ENCODE data around the gene SCAMP2. TPM values are rescaled to one million over a fixed set of nuclear protein-coding genes. Genes with fewer than 3 reads are reported as not detected.

Gene SCAMP2
- total and polyA plus RNA-seq, 2 of the 13 experiments (the other 11 are each of a cell fraction or from before 2014, with no cell fraction given), result 34.8 to 121 TPM

- TF ChIP-seq THAP8 (CRISPR knock-in tag; IDR thresholded peaks at IDR 0.05; ENCODE audit: borderline replicate concordance) (no peak), CCDC6 (CRISPR knock-in tag; IDR thresholded peaks at IDR 0.05) (no peak), ZNF780A (CRISPR knock-in tag; IDR thresholded peaks at IDR 0.05) (no peak), TRIM24 (CRISPR knock-in tag; IDR thresholded peaks at IDR 0.05) (no peak)
Observed at GRCh38 chr15:74836846-74837245, 36.3 kb downstream of the SCAMP2 start (continued).

GRCh38 chr15:74835312-74835823, 37.8 kb downstream of the SCAMP2 start:
- CTCF ChIA-PET (ENCODE audit: low intra/inter-chr PET ratio, low total read pairs), result interaction anchor here (1.4 kb wide), 1 partner anchor 64 kb away, joined by 4 read pairs; no protein-coding TSS in a partner anchor
- H3K4me2 ChIP-seq (ENCODE audit: low read depth, low read length), result no peak overlapping the region
- in situ Hi-C loops (cut with HindIII; ENCODE audit: extremely low pct_ligation_motif_present, low pct_unique_long_range_greater_than_20kb), result no loop called here
- ATAC-seq (peak; percentile 86), DNase-seq (ENCODE audit: low spot score) (peak; percentile 70), FAIRE-seq (peak; percentile 88)
- H3K27ac ChIP-seq (ENCODE audit: extremely low read length, insufficient read depth, low read length), result no peak overlapping the region
- peaks cover 0 to 11% of the 10 kb centered on the region in 2 experiments; a peak in 2 of 5 replicates for H3K27me3 ChIP-seq (ENCODE audit: control insufficient read depth in 1 of 2, insufficient read depth in 2 of 2, low read length in 2 of 2)
- H3K79me2 ChIP-seq (ENCODE audit: insufficient read depth, low read length), result no peaks in the 10 kb centered on the region
- 50% methylated on average over 2 of the region's 5 CpGs for WGBS (ENCODE audit: low lambda C conversion rate)
- no peak overlapping the region for H3K4me3 ChIP-seq (replicated peaks in 1 of 3; ENCODE audit: insufficient read depth in 1 of 3, low read depth in 2 of 3, low read length in 3 of 3)
- peaks cover 30% of the 10 kb centered on the region for H3K4me1 ChIP-seq (ENCODE audit: insufficient read depth, low read length)
- POLR2A ChIA-PET, result no interaction called here
- no TSS peak for BruUV-seq (replicated peaks)
- H3K9me3 ChIP-seq (ENCODE audit: low read length), result no peaks in the 10 kb centered on the region
- intact Hi-C loops (cut with micrococcal nuclease; ENCODE audit: unreplicated experiment), result loop anchor here (2.0 kb wide), 2 partner anchors 55 to 65 kb away; no protein-coding TSS in a partner anchor
- peaks cover 0 to 3% of the 10 kb centered on the region in 2 experiments; a peak in 1 of 5 replicates for H3K36me3 ChIP-seq (replicated peaks in 1 of 2; ENCODE audit: control insufficient read depth in 1 of 2, insufficient read depth in 2 of 2, low read length in 2 of 2)
- no peak overlapping the region for H2AFZ ChIP-seq (ENCODE audit: low read length)
- no peaks in the 10 kb centered on the region for H4K20me1 ChIP-seq (ENCODE audit: insufficient read depth, low read length)
- no peak overlapping the region for H3K9ac ChIP-seq (ENCODE audit: insufficient read depth, low read depth, low read length)
- TF ChIP-seq HCFC1 (IDR thresholded peaks at IDR 0.05; ENCODE audit: low read depth, low read length) (no peak), EED (CRISPR knock-in tag; IDR thresholded peaks at IDR 0.05) (no peak), ZNF660 (CRISPR knock-in tag; IDR thresholded peaks at IDR 0.05; ENCODE audit: borderline replicate concordance, low read depth) (no peak), REST (IDR thresholded peaks at IDR 0.05; ENCODE audit: borderline replicate concordance in 1 of 2, low read depth in 1 of 2, low read length in 2 of 2) (0 out of 4 replicates have a peak, but pooled peaks of 1 of the 2 experiments have one; percentile 12), MXD4 (CRISPR knock-in tag; IDR thresholded peaks at IDR 0.05) (no peak), NR2C2 (CRISPR knock-in tag; IDR thresholded peaks at IDR 0.05; ENCODE audit: borderline replicate concordance) (no peak), ASH2L (IDR thresholded peaks at IDR 0.05; ENCODE audit: insufficient read length, low read depth, low read length) (no peak), RBFOX2 (IDR thresholded peaks at IDR 0.05; ENCODE audit: low read depth, low read length) (no peak), ZHX1 (CRISPR knock-in tag; IDR thresholded peaks at IDR 0.05; ENCODE audit: low read depth) (no peak), FOXM1 (CRISPR knock-in tag; IDR thresholded peaks at IDR 0.05) (no peak)

Data from HepG2 (cell line).